Fibroblast of lung (primary cell): ENCODE measurements around the gene SUMF1. TPM values are rescaled to one million over a fixed set of nuclear protein-coding genes. Genes with fewer than 3 reads are reported as not detected.

Source experiments
- DNase-seq, 2 donors: peaks; one replicate each; pipeline versions ENCODE4 v3.0.0 to v3.0.0-alpha.2; 2010; ENCODE audit warnings: low read depth in 2 of 2
- H2AFZ ChIP-seq: 2 replicates; pipeline ENCODE4 v1.5.1; 2012; ENCODE audit warnings: low read length, control low read depth, inconsistent platforms
- H3K27ac ChIP-seq: 2 replicates; pipeline ENCODE4 v1.5.1; 2011; ENCODE audit warnings: low read length, control low read depth; ENCODE audit not compliant: insufficient read depth
- H3K27me3 ChIP-seq: 2 replicates; pipeline ENCODE4 v1.5.1; 2011; ENCODE audit warnings: mild to moderate bottlenecking, low read length; ENCODE audit not compliant: control insufficient read depth, insufficient read depth
- H3K36me3 ChIP-seq: 2 replicates; pipeline ENCODE4 v1.5.1; 2011; ENCODE audit warnings: low read length; ENCODE audit not compliant: control insufficient read depth, insufficient read depth
- H3K4me1 ChIP-seq: 2 replicates; pipeline ENCODE4 v1.5.1; 2011; ENCODE audit warnings: low read length; ENCODE audit not compliant: control insufficient read depth, insufficient read depth; ENCODE audit errors: extremely low read depth
- H3K4me2 ChIP-seq: 2 replicates; pipeline ENCODE4 v1.5.1; 2011; ENCODE audit warnings: low read length, control low read depth; ENCODE audit not compliant: insufficient read depth; ENCODE audit errors: extremely low read depth
- H3K4me3 ChIP-seq, 4 experiments: fragments of 200-600 bp in 1 of 4; sonication (generic) in 1 of 4; replicated peaks in 1 of 4; 2 replicates each; pipeline ENCODE4 v1.5.1; 2011 to 2016; ENCODE audit warnings: low read length in 4 of 4, low read depth in 3 of 4, mild to moderate bottlenecking in 3 of 4, control low read depth in 2 of 4, inconsistent platforms in 1 of 4, mixed read lengths in 1 of 4; ENCODE audit not compliant: insufficient read depth in 1 of 4; ENCODE audit errors: control extremely low read depth in 1 of 4
- H3K79me2 ChIP-seq: 2 replicates; pipeline ENCODE4 v1.5.1; 2012; ENCODE audit warnings: mild to moderate bottlenecking, low read length, inconsistent platforms; ENCODE audit not compliant: control insufficient read depth, insufficient read depth
- H3K9ac ChIP-seq: 2 replicates; pipeline ENCODE4 v1.5.1; 2011; ENCODE audit warnings: mild to moderate bottlenecking, low read length, control low read depth; ENCODE audit not compliant: insufficient read depth
- H3K9me3 ChIP-seq: 2 replicates; pipeline ENCODE4 v1.5.1; 2012; ENCODE audit warnings: low read depth, low read length; ENCODE audit not compliant: control insufficient read depth, insufficient read depth
- H4K20me1 ChIP-seq: 2 replicates; pipeline ENCODE4 v1.5.1; 2011; ENCODE audit warnings: low read length; ENCODE audit not compliant: control insufficient read depth, insufficient read depth; ENCODE audit errors: extremely low read depth
- CTCF ChIP-seq, 2 donors: IDR thresholded peaks in 1 of 2; conservative IDR thresholded peaks in 1 of 2; 1 replicate in 1 of 2; 2 replicates in 1 of 2; pipeline ENCODE4 v1.5.1; 2011 to 2012; ENCODE audit warnings: low read length in 2 of 2, control low read depth in 1 of 2, inconsistent platforms in 1 of 2, low read depth in 1 of 2, mild to moderate bottlenecking in 1 of 2
- EZH2 ChIP-seq: IDR thresholded peaks from 2 replicates; pipeline ENCODE4 v1.5.1; 2012; ENCODE audit warnings: low read length, control low read depth, mild to moderate bottlenecking; ENCODE audit errors: missing control alignments
- polyA plus RNA-seq, 2 donors: library from polyadenylated mRNA; depleted of rRNA in 1 of 2; stranded (reverse) in 1 of 2; unstranded in 1 of 2; fragments of >200 nt; gene quantifications; 2 replicates each; pipeline ENCODE4 v1.2.1, GENCODE V29; 2011 to 2012; ENCODE audit warnings: missing spikeins in 1 of 2
- total RNA-seq: library from RNA; depleted of rRNA; stranded (reverse); fragments of >200 nt; gene quantifications from 2 replicates; pipeline ENCODE4 v1.2.1, GENCODE V29; 2014

SUMF1 gene
- total and polyA plus RNA-seq, 2 donors (not counting 1 experiment from before 2014, with no cell fraction given), result 50.0 to 64.6 TPM

GRCh38 chr3:4501927-4502326 is 34.9 kb upstream of the SUMF1 start:
- H3K27me3 ChIP-seq, result no peaks in the 10 kb centered on the region
- no peak overlapping the region for H3K27ac ChIP-seq
- H2AFZ ChIP-seq, result no peak overlapping the region
- H3K4me2 ChIP-seq, result no peak overlapping the region
- no peak for TF ChIP-seq CTCF (conservative IDR thresholded peaks at IDR 0.05 in 1 of 2, IDR thresholded peaks at IDR 0.05 in 1 of 2; ENCODE audit: low read depth in 1 of 2, low read length in 2 of 2)
- TF ChIP-seq EZH2, result no peak
- H3K36me3 ChIP-seq, result no peaks in the 10 kb centered on the region
- H3K4me1 ChIP-seq, result peaks cover 2% of the 10 kb centered on the region
- no peaks in the 10 kb centered on the region for H4K20me1 ChIP-seq
- no peak overlapping the region for H3K9ac ChIP-seq
- H3K9me3 ChIP-seq, result no peaks in the 10 kb centered on the region
- no peak overlapping the region for H3K4me3 ChIP-seq
- no peaks in the 10 kb centered on the region for H3K79me2 ChIP-seq
- no peak for DNase-seq

- H3K4me2 ChIP-seq, result no peak overlapping the region
- DNase-seq, result no peak
- H3K4me3 ChIP-seq, result no peak overlapping the region
- H3K36me3 ChIP-seq, result no peaks in the 10 kb centered on the region
- no peaks in the 10 kb centered on the region for H4K20me1 ChIP-seq
- H3K27me3 ChIP-seq, result no peaks in the 10 kb centered on the region
- no peaks in the 10 kb centered on the region for H3K79me2 ChIP-seq
- no peak for TF ChIP-seq CTCF (conservative IDR thresholded peaks at IDR 0.05 in 1 of 2, IDR thresholded peaks at IDR 0.05 in 1 of 2; ENCODE audit: low read depth in 1 of 2, low read length in 2 of 2)
- no peak for TF ChIP-seq EZH2
- H3K9ac ChIP-seq, result no peak overlapping the region
- no peak overlapping the region for H3K27ac ChIP-seq
- no peak overlapping the region for H2AFZ ChIP-seq
- H3K4me1 ChIP-seq, result peaks cover 2% of the 10 kb centered on the region
- H3K9me3 ChIP-seq, result no peaks in the 10 kb centered on the region
These were observed 34.4 kb upstream of the SUMF1 start for GRCh38 chr3:4501437-4501836.

- DNase-seq, result no peak
These were observed 31.4 kb upstream of the SUMF1 start for GRCh38 chr3:4498446-4498845.

More at GRCh38 chr3:4498446-4498845, 31.4 kb upstream of the SUMF1 start:
- no peaks in the 10 kb centered on the region for H3K27me3 ChIP-seq
- H4K20me1 ChIP-seq, result no peaks in the 10 kb centered on the region
- TF ChIP-seq CTCF (conservative IDR thresholded peaks at IDR 0.05 in 1 of 2, IDR thresholded peaks at IDR 0.05 in 1 of 2; ENCODE audit: low read depth in 1 of 2, low read length in 2 of 2), result no peak
- TF ChIP-seq EZH2, result no peak
- H3K4me1 ChIP-seq, result no peaks in the 10 kb centered on the region
- no peak overlapping the region for H3K27ac ChIP-seq
- H2AFZ ChIP-seq, result no peak overlapping the region
- H3K36me3 ChIP-seq, result no peaks in the 10 kb centered on the region
- H3K4me2 ChIP-seq, result no peak overlapping the region
- H3K4me3 ChIP-seq, result no peak overlapping the region
- no peaks in the 10 kb centered on the region for H3K79me2 ChIP-seq
- H3K9me3 ChIP-seq, result no peaks in the 10 kb centered on the region
- no peak overlapping the region for H3K9ac ChIP-seq
